GM21423 (cell line): ENCODE data around the gene P4HA3.

ENCODE experiments used
- ATAC-seq: cut with Tn5 transposase; IDR thresholded peaks from one replicate; pipeline ENCODE4 v1.9.1; 2021; ENCODE audit warnings: mild to moderate bottlenecking, moderate library complexity; ENCODE audit not compliant: unreplicated experiment

The P4HA3 gene

GRCh38 chr11:74268456-74268855 lies 43.0 kb downstream of the P4HA3 start:
- no peak for ATAC-seq

DNA sequence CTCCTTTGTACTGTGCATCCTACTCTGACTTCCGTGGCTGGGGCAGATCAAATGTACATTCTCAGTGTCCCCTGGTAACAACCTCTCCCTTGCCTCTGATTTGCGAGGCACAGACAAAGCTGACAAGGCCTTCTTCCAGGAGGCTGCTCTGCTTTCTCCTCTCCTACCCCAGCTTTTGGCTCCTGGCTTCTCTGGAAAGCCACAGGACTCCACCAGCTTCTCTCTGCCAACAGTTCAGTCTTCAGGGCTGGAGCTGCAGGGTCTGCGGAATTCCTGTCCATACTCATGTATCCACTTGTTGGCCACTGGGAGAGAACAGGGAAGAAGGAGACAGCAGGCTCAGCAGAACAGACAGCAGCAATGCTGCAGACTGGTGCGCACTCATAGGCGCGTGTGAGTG lies 44.4 kb downstream of the P4HA3 start:
- no peak for ATAC-seq

- no peak for ATAC-seq
Observed at GRCh38 chr11:74265256-74265655, 46.2 kb downstream of the P4HA3 start.

- ATAC-seq = no peak
Observed at GRCh38 chr11:74262725-74263124, 48.7 kb downstream of the P4HA3 start.

DNA sequence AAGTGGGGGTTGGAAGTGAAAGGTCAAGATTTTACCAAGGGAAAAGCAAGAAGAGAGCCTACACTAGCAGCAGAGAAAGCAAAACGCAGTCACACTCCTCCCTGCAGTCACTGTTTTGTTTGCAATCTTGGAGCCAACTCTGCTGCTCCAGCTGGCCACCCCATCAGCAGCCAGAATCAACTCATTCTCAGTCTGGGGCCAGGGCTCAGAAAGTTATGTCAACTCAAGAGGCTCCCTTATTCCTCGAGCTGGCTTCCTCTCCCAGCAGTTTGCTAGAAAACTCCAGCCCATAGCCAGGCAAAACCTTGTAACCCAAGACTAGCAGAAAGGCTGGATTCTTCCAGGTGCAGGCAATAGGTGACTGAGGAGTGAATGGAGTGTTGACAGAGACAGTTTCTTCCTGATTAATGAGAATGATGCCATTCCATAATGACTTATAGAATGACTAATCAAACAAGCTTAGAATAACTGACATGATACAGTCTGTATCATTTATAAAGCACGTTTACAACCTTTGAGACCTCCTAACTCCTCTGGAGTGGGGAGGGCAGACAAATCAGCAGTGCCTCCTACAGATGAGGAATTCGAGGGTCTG lies 53.4 kb downstream of the P4HA3 start:
- ATAC-seq = no peak

DNA sequence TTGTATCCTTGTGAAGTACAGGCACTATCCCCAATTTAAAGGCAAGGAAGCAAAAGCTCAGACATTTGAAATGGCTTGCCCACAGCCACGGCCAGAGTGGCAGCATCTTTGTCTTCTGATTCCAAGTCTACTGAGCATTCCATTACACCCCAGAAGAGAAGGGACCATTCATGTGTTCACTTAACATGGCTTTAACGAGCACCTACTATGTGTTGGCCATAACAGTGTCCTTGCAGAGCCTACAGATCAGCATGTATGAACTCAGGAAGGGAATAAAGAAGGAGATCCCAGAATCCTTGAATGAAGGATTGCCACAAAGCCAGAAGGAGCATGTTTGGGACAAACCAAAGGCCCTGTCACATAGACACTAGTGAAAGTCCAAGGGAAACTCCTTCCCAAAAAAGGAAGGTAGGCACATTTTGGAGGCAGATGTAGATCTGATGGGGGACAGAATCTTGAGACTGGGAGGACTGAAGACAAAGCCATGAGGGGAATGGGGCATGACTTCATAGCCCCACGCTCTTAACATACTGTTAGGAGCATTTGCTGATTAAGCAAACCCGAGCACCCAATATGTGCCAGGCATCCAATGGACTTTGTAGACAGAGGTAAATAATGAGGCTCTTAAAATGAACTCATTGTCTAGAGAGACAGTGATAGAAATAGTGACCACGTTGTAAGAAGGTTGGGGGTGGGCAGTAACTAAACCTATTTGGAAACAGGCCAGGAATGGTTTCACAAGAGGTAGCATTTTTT lies 54.9 kb downstream of the P4HA3 start:
- ATAC-seq = no peak

DNA sequence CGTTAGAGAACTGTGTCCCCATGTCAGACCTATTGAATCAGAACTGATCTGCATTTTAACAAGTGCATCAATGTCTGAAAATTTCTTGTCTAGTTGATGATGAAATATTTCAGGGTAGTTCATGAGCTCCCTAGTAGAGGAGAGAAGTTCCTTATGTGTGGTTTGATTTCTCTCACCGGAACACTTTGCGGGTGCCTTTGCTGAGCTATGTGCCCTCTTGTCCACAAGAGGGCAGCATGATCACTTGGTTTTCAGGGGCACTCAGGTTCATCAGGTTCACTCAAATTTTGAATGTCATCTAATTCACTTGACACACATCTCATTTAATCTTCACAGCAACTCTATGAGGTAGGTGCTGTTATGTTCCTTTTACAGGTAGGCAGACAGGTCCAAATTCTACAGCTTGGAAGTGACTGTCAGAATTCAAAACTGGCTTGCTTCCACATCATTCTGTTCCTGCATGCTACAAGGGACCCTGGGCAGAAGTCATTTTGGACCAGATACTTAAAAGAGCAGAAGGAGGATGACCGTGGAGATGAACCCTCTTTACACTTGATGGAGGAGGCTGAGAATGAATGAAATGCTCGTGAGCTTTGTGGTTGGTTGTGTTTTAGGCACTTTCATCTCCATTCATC lies 55.6 kb downstream of the P4HA3 start:
- no peak for ATAC-seq

DNA sequence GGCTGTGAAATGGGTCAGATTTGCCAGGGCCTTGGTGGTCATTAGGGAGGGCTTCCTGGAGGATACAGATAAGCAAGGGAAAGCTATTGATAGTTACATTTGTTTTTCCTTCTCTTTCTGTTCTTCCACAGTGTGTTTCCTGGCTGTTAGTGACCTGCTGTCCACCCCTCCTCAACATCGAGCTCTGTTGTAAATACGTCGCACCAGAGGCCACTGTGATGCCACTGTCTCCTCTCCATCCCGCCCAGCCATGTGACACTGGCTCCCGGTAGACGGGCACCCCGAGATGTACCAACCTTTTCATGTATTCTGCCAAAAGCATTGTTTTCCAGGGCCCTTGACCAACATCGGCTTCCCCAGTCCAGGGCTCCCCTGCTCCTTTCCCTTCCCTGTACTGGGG lies 58.1 kb downstream of the P4HA3 start:
- no peak for ATAC-seq

DNA sequence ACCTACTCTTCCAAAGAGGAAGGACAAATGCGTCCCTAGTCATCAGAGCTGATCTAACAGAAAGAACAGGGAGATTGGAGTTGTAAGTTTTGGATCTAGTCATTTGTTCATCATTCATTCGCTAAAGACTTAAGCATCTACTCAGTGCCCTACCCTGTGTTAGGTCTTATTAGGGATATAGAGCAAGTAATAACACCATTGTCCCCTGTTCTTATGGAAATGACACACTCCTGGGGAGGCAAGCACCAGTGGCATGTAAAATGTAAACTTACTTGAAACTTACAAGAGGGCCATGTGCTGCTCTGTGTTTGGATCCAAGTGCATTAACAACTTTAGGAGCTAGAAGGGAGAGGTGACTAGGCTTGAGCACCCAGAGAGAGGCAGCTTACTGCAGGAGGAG lies 61.9 kb downstream of the P4HA3 start:
- ATAC-seq = no peak

DNA sequence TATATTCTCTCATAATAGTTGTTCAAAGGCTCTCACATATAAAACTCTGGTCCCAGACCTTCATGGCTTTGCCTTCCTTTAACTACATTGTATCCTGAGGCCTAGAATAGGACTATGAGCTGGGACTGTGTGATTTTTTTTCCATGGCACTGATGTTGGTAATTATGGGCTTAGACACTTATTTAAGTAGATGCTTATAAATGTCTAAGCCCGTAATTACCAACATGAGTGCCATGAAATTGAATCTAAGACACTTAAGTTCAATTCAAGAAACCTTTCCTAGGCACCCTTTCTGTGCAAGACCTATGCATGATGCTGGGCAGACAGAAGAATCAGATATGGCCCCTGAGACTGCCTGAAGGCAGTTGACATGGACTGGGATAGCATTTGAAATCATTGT lies 63.0 kb downstream of the P4HA3 start:
- ATAC-seq = no peak

DNA sequence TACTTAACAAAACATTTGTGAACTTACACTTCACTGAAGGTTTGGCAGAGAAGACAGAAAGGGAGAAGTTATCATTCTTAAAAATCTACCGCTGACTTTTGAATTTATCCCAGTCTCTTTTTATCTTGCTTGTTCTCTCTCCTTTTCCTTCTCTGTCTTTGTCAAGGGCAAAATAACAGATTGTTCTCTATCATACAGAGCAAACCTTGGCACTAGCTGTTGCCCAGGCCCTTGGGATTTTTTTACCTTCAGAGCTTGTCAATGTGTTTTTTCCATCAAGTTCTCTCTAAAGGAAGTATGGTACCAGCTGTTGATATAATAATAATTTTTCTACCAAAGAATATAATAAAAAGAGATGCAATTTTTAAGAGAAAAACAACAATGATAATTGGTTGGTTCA lies 73.2 kb downstream of the P4HA3 start:
- no peak for ATAC-seq

DNA sequence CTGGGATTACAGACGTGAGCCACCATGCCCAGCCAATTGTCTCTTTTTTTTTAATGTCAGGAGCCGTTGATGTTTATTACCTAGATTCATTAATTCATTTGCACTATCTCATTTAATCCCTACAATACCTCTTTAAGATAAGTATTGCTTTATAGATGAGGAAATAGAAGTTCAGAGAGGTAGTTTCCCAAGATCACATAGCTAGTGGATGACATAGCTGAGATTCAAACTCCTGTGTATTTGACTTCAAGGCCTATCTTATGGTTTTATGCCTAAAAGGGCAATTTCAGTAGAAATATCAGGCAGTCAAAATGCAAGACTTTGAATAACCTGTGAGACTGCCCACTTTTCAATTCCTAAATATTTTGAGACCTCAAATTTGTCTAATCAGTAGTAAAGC lies 73.9 kb downstream of the P4HA3 start:
- no peak for ATAC-seq

- ATAC-seq = no peak
Observed at GRCh38 chr11:74235121-74235520, 76.3 kb downstream of the P4HA3 start.

DNA sequence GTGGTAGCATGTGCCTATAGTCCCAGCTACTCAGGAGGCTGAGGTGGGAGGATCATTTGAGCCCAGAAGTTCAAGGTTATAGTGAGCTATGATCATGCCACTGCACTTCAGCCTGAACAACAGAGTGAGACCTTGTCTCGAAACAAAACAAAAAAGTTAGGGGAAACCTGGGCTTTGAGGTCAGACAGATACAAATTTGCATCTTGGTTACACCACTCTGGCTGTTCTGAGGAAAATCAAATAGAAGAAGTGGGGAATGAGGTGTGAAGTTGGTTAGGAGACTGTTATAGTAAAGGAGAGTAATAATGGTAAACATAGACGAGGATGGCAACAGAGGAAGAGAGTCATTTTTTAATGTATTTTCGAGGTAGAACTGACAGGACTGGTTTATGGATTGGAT lies 77.8 kb downstream of the P4HA3 start:
- ATAC-seq = no peak

DNA sequence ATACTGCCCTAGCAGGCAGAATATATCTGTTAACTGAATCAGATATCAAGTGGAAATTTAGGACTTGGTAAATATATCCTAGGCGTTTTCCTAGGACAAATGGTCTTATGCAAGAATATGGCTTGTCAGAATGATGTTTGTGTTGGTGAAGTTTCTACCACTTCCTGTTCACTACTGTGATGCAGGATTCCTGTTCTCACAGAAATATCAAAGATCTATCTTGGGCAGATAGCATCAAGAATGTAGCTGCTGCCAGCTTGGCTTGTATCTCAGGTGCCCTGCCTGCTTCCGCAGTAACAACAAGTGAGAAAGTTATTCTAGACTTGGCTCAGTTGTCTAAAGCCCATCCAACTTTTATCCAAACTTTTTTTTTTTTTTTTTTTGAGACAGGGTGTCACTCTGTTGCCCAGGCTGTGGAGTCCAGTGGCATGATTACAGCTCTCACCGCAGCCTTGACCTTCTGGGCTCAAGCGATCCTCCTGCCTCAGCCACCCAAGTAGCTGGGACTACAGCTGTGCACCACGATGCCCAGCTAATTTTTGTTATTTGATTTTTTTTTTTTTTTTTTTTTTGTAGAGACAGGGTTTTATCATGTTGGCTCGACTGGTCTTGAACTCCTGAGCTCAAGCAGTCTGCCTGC lies 79.0 kb downstream of the P4HA3 start:
- ATAC-seq = no peak

DNA sequence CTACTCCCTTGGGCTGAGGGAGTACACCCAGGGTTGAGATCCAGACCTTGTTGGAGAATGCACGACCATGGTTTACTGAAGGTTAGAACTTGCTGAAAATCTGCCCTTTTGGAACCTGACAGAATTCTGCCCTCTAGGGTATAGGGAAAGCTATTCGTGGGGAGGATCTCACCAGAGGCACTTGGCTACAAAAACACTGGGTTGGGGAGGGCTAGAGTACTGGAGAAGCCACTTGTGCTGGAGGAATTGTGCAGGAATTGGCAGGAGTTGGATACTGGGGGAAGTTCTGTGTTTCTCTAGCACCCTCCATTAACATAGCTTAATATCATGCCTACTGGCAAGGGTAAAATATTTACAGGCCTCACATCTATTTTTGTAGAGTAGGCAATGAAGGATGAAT lies 84.5 kb downstream of the P4HA3 start:
- ATAC-seq = no peak

- ATAC-seq = no peak
Observed at GRCh38 chr11:74225565-74225964, 85.9 kb downstream of the P4HA3 start.

DNA sequence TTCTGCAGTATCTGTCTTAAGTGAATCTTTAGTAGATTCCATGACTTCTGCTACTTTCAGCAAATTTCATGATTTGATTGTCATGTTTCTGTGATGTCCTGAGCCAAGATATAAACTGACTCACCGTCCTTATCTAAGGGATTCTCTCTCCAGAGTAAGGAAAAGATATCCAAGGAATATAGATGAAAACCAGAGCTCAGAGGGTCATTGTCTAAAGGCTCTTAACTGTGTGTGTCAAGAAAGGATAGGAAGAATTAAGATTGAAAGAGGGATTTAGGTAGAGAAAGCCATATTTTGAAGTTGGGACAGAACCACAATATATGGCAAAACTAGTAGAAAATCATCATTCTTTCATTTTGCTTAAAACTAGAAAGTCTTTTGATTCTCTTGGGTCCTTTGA lies 89.6 kb downstream of the P4HA3 start:
- no peak for ATAC-seq

GRCh38 chr11:74220376-74220775 lies 91.1 kb downstream of the P4HA3 start:
- ATAC-seq = no peak
